NCI-H1930 (cell line): ENCODE results near the gene ZDHHC4.
A peak's percentile ranks its signal among the peaks of the same experiment; 100 is the strongest.
"Not testable (repeated sequence)": the region's sequence is repeated elsewhere in the genome, so short reads cannot be mapped to it uniquely, and the experiment has no call there.

Experiments
- DNase-seq, 2 experiments: peaks; one replicate each; lab custom pipeline; 2025; lab: John Stamatoyannopoulos, UW

ZDHHC4 gene

GRCh38 chr7:6634971-6635370, 57.7 kb downstream of the ZDHHC4 start:
- DNase-seq, result not testable (repeated sequence)

GRCh38 chr7:6636741-6637543, 59.7 kb downstream of the ZDHHC4 start, which contains the start of gene ZNF316:
Gene ZNF316 (plus strand): TSS chr7:6637318. CDS start chr7:6642410, 5,092 bp downstream.
- DNase-seq, result no peak

- peak; percentile 41 to 67 for DNase-seq
Observed at GRCh38 chr7:6637544-6638229, 60.4 kb downstream of the ZDHHC4 start.
